Trophoblast cell (in vitro differentiated cells and primary cell): Measurements from ENCODE around the gene POMGNT2.
A peak's percentile ranks its signal among the peaks of the same experiment; 100 is the strongest.

Source experiments
- DNase-seq, 2 donors: peaks; one replicate each; pipeline ENCODE4 v3.0.0-alpha.2; 2016
- H2AFZ ChIP-seq: 2 replicates; pipeline ENCODE4 v1.6.1; 2013; ENCODE audit warnings: low read length, moderate library complexity, mild to moderate bottlenecking; ENCODE audit not compliant: insufficient read depth, poor library complexity
- H2AK5ac ChIP-seq: 2 replicates; pipeline ENCODE4 v1.6.1; 2013; ENCODE audit warnings: mild to moderate bottlenecking, low read length
- H2BK120ac ChIP-seq: 2 replicates; pipeline ENCODE4 v1.6.1; 2013; ENCODE audit warnings: low read length, mild to moderate bottlenecking, moderate library complexity; ENCODE audit not compliant: insufficient read depth, poor library complexity
- H2BK12ac ChIP-seq: 2 replicates; pipeline ENCODE4 v1.6.1; 2013; ENCODE audit warnings: mild to moderate bottlenecking, low read length, moderate library complexity
- H2BK5ac ChIP-seq: 2 replicates; pipeline ENCODE4 v1.6.1; 2013; ENCODE audit warnings: low read length, low read depth, moderate library complexity, mild to moderate bottlenecking; ENCODE audit not compliant: poor library complexity
- H3K14ac ChIP-seq: 2 replicates; pipeline ENCODE4 v1.6.1; 2013; ENCODE audit warnings: mild to moderate bottlenecking, low read length
- H3K18ac ChIP-seq: 2 replicates; pipeline ENCODE4 v1.6.1; 2013; ENCODE audit warnings: mild to moderate bottlenecking, low read length
- H3K23ac ChIP-seq: 2 replicates; pipeline ENCODE4 v1.6.1; 2013; ENCODE audit warnings: low read length
- H3K27ac ChIP-seq: 2 replicates; pipeline ENCODE4 v1.5.1; 2013; ENCODE audit warnings: low read depth, mild to moderate bottlenecking, inconsistent platforms, low read length, moderate library complexity
- H3K27me3 ChIP-seq: 2 replicates; pipeline ENCODE4 v1.6.1; 2013; ENCODE audit warnings: inconsistent platforms, mild to moderate bottlenecking, low read length, moderate library complexity; ENCODE audit not compliant: insufficient read depth
- H3K36me3 ChIP-seq, 2 experiments: 1 replicate in 1 of 2; 2 replicates in 1 of 2; pipeline ENCODE4 v1.6.1; 2013; ENCODE audit warnings: low read length in 2 of 2, mild to moderate bottlenecking in 2 of 2, moderate library complexity in 1 of 2; ENCODE audit not compliant: insufficient read depth in 2 of 2, control insufficient read depth in 1 of 2
- H3K4ac ChIP-seq: 2 replicates; pipeline ENCODE4 v1.6.1; 2013; ENCODE audit warnings: low read depth, mild to moderate bottlenecking, low read length, moderate library complexity
- H3K4me1 ChIP-seq, 2 experiments: 1 replicate in 1 of 2; 2 replicates in 1 of 2; pipeline ENCODE4 v1.6.1; 2013; ENCODE audit warnings: low read length in 2 of 2, mild to moderate bottlenecking in 2 of 2, moderate library complexity in 1 of 2; ENCODE audit not compliant: insufficient read depth in 2 of 2, control insufficient read depth in 1 of 2
- H3K4me2 ChIP-seq: 2 replicates; pipeline ENCODE4 v1.6.1; 2013; ENCODE audit warnings: inconsistent platforms, mild to moderate bottlenecking, low read length, moderate library complexity
- H3K4me3 ChIP-seq: 2 replicates; pipeline ENCODE4 v1.5.1; 2013; ENCODE audit warnings: mild to moderate bottlenecking, low read depth, low read length, inconsistent platforms
- H3K79me1 ChIP-seq: one replicate; pipeline ENCODE4 v1.6.1; 2013; ENCODE audit warnings: low read length
- H3K79me2 ChIP-seq: 2 replicates; pipeline ENCODE4 v1.6.1; 2013; ENCODE audit warnings: low read length, mild to moderate bottlenecking; ENCODE audit not compliant: control insufficient read depth, insufficient read depth, poor library complexity
- H3K9ac ChIP-seq: 2 replicates; pipeline ENCODE4 v1.6.1; 2013; ENCODE audit warnings: mild to moderate bottlenecking, low read length
- H3K9me3 ChIP-seq: 2 replicates; pipeline ENCODE4 v1.6.1; 2013; ENCODE audit warnings: low read depth, mild to moderate bottlenecking, control low read depth, inconsistent platforms, low read length; ENCODE audit not compliant: insufficient read depth
- H4K12ac ChIP-seq: 2 replicates; pipeline ENCODE4 v1.6.1; 2013; ENCODE audit warnings: low read depth, mild to moderate bottlenecking, low read length, moderate library complexity
- H4K8ac ChIP-seq: 2 replicates; pipeline ENCODE4 v1.6.1; 2013; ENCODE audit warnings: low read depth, mild to moderate bottlenecking, low read length, moderate library complexity
- H4K91ac ChIP-seq: one replicate; pipeline ENCODE4 v1.6.1; 2013; ENCODE audit warnings: low read depth, mild to moderate bottlenecking, low read length, moderate library complexity
- WGBS: extraction: QIAGEN DNeasy Blood & Tissue Kit; methylation state at CpG from one replicate; pipeline ENCODE4 v1.1.7; 2013; ENCODE audit warnings: missing lambda C conversion rate; ENCODE audit not compliant: insufficient read length, insufficient coverage; ENCODE audit errors: extremely low coverage; 5-methylcytosine and 5-hydroxymethylcytosine counted together

Gene POMGNT2

GRCh38 chr3:43106293-43106628 lies 382 bp upstream of the POMGNT2 start:
- no peak overlapping the region for H4K12ac ChIP-seq
- H3K4me3 ChIP-seq = no peak overlapping the region
- H3K4me1 ChIP-seq = peaks cover 0 to 6% of the 10 kb centered on the region in 2 experiments
- no peak overlapping the region for H4K8ac ChIP-seq
- peak in 1 of 2 donors; percentile 9 for DNase-seq
- H3K23ac ChIP-seq = no peak overlapping the region
- no peak overlapping the region for H2BK120ac ChIP-seq
- H3K4ac ChIP-seq = no peak overlapping the region
- H4K91ac ChIP-seq = no peak overlapping the region
- peak overlapping the region; percentile 83 for H3K4me2 ChIP-seq
- peaks cover 3% of the 10 kb centered on the region for H3K79me2 ChIP-seq
- peaks cover 2% of the 10 kb centered on the region for H3K79me1 ChIP-seq
- no peaks in the 10 kb centered on the region for H3K27me3 ChIP-seq
- H3K27ac ChIP-seq = no peak overlapping the region
- no peaks in the 10 kb centered on the region for H3K36me3 ChIP-seq
- no peak overlapping the region for H3K18ac ChIP-seq
- H2AFZ ChIP-seq = peak overlapping the region; percentile 59
- no CpG with 5 or more reads among the region's 6 CpGs for WGBS
- H3K9ac ChIP-seq = no peak overlapping the region
- H3K14ac ChIP-seq = no peak overlapping the region
- H2BK12ac ChIP-seq = no peak overlapping the region
- no peak overlapping the region for H2BK5ac ChIP-seq
- no peak overlapping the region for H2AK5ac ChIP-seq
- no peaks in the 10 kb centered on the region for H3K9me3 ChIP-seq

- Histone ChIP-seq H3K9ac (no peak overlapping the region), H2AK5ac (no peak overlapping the region), H3K4me3 (peak overlapping the region; percentile 50), H3K36me3 (no peaks in the 10 kb centered on the region), H2BK5ac (no peak overlapping the region), H3K9me3 (no peaks in the 10 kb centered on the region), H3K4ac (no peak overlapping the region), H3K23ac (no peak overlapping the region), H4K91ac (no peak overlapping the region), H2BK12ac (no peak overlapping the region), H4K12ac (no peak overlapping the region), H3K14ac (no peak overlapping the region), H3K79me1 (peaks cover 2% of the 10 kb centered on the region), H2AFZ (no peak overlapping the region), H3K4me2 (peak overlapping the region; percentile 57), H3K4me1 (peaks cover 0 to 6% of the 10 kb centered on the region in 2 experiments), H2BK120ac (no peak overlapping the region), H4K8ac (no peak overlapping the region), H3K27me3 (no peaks in the 10 kb centered on the region), H3K27ac (no peak overlapping the region), H3K79me2 (peaks cover 3% of the 10 kb centered on the region), H3K18ac (no peak overlapping the region)
- DNase-seq = no peak
- WGBS = no CpG with 5 or more reads among the region's 33 CpGs
These were observed 951 bp downstream of the POMGNT2 start for GRCh38 chr3:43104660-43105595.

GRCh38 chr3:43104039-43104438 lies 1.8 kb downstream of the POMGNT2 start:
- H3K23ac ChIP-seq = no peak overlapping the region
- H3K79me2 ChIP-seq = peaks cover 3% of the 10 kb centered on the region
- WGBS = no CpG with 5 or more reads among the region's 3 CpGs
- no peak overlapping the region for H3K18ac ChIP-seq
- no peaks in the 10 kb centered on the region for H3K27me3 ChIP-seq
- no peak for DNase-seq
- no peak overlapping the region for H3K27ac ChIP-seq
- H2BK12ac ChIP-seq = no peak overlapping the region
- no peak overlapping the region for H2AK5ac ChIP-seq
- no peak overlapping the region for H2AFZ ChIP-seq
- H2BK5ac ChIP-seq = no peak overlapping the region
- H2BK120ac ChIP-seq = no peak overlapping the region
- no peak overlapping the region for H3K14ac ChIP-seq
- no peaks in the 10 kb centered on the region for H3K36me3 ChIP-seq
- no peak overlapping the region for H3K4me2 ChIP-seq
- no peak overlapping the region for H4K91ac ChIP-seq
- H3K4ac ChIP-seq = no peak overlapping the region
- no peak overlapping the region for H4K8ac ChIP-seq
- H3K9ac ChIP-seq = no peak overlapping the region
- no peak overlapping the region for H3K4me3 ChIP-seq
- no peak overlapping the region for H4K12ac ChIP-seq
- H3K9me3 ChIP-seq = no peaks in the 10 kb centered on the region
- H3K4me1 ChIP-seq = peaks cover 0 to 6% of the 10 kb centered on the region in 2 experiments
- H3K79me1 ChIP-seq = peaks cover 2% of the 10 kb centered on the region

GRCh38 chr3:43102773-43103480 lies 3.0 kb downstream of the POMGNT2 start:
- Histone ChIP-seq H2BK5ac (no peak overlapping the region), H3K4ac (no peak overlapping the region), H4K12ac (no peak overlapping the region), H3K36me3 (no peaks in the 10 kb centered on the region), H2BK120ac (no peak overlapping the region), H3K9ac (no peak overlapping the region), H2BK12ac (no peak overlapping the region), H2AFZ (no peak overlapping the region), H3K14ac (no peak overlapping the region), H4K91ac (no peak overlapping the region), H3K23ac (no peak overlapping the region), H2AK5ac (no peak overlapping the region), H3K4me1 (peaks cover 0 to 6% of the 10 kb centered on the region in 2 experiments), H3K79me2 (peaks cover 3% of the 10 kb centered on the region), H3K9me3 (no peaks in the 10 kb centered on the region), H3K4me3 (no peak overlapping the region), H4K8ac (no peak overlapping the region), H3K27ac (no peak overlapping the region), H3K27me3 (no peaks in the 10 kb centered on the region), H3K4me2 (no peak overlapping the region), H3K18ac (no peak overlapping the region), H3K79me1 (peaks cover 2% of the 10 kb centered on the region)
- no peak for DNase-seq
- WGBS = no CpG with 5 or more reads among the region's 2 CpGs
